DMS53 (cell line): ENCODE data around the gene IGFL3.
"Not testable (repeated sequence)": the region's sequence is repeated elsewhere in the genome, so short reads cannot be mapped to it uniquely, and the experiment has no call there.

Experiments used
- DNase-seq: peaks from one replicate; lab custom pipeline; 2025; lab: John Stamatoyannopoulos, UW

IGFL3 gene

GRCh38 chr19:46125447-46125846 is 959 bp upstream of the IGFL3 start:
- DNase-seq, result no peak

- DNase-seq, result no peak
Observed at GRCh38 chr19:46118136-46118535, 6.4 kb downstream of the IGFL3 start.

- DNase-seq, result no peak
Observed at GRCh38 chr19:46116121-46116520, 8.4 kb downstream of the IGFL3 start.

- DNase-seq, result peak; percentile 10
Observed at GRCh38 chr19:46115396-46116106, 8.9 kb downstream of the IGFL3 start.

GRCh38 chr19:46113726-46114125 is 10.8 kb downstream of the IGFL3 start:
- DNase-seq, result no peak

GRCh38 chr19:46112527-46112926 is 12.0 kb downstream of the IGFL3 start:
- no peak for DNase-seq

GRCh38 chr19:46111376-46111775 is 13.1 kb downstream of the IGFL3 start:
- DNase-seq, result no peak

GRCh38 chr19:46109876-46110275 is 14.6 kb downstream of the IGFL3 start:
- no peak for DNase-seq

- no peak for DNase-seq
Observed at GRCh38 chr19:46107371-46107770, 17.1 kb downstream of the IGFL3 start.

GRCh38 chr19:46102333-46102732 is 22.2 kb downstream of the IGFL3 start:
- not testable (repeated sequence) for DNase-seq

- DNase-seq, result no peak
Observed at GRCh38 chr19:46101293-46101692, 23.2 kb downstream of the IGFL3 start.

- no peak for DNase-seq
Observed at GRCh38 chr19:46100344-46100743, 24.1 kb downstream of the IGFL3 start.

GRCh38 chr19:46090444-46090843 is 34.0 kb downstream of the IGFL3 start:
- no peak for DNase-seq

GRCh38 chr19:46089432-46089831 is 35.1 kb downstream of the IGFL3 start:
- no peak for DNase-seq

GRCh38 chr19:46088101-46088500 is 36.4 kb downstream of the IGFL3 start:
- no peak for DNase-seq

- DNase-seq, result no peak
Observed at GRCh38 chr19:46085888-46086287, 38.6 kb downstream of the IGFL3 start.

- no peak for DNase-seq
Observed at GRCh38 chr19:46082728-46083050, 41.8 kb downstream of the IGFL3 start.

- DNase-seq, result peak; percentile 72
Observed at GRCh38 chr19:46081928-46082727, 42.4 kb downstream of the IGFL3 start.

GRCh38 chr19:46080561-46080960 is 43.9 kb downstream of the IGFL3 start:
- peak; percentile 9 for DNase-seq

- DNase-seq, result no peak
Observed at GRCh38 chr19:46079576-46079975, 44.9 kb downstream of the IGFL3 start.

GRCh38 chr19:46078573-46079332 is 45.7 kb downstream of the IGFL3 start:
- peak; percentile 32 for DNase-seq

- DNase-seq, result no peak
Observed at GRCh38 chr19:46077815-46078167, 46.7 kb downstream of the IGFL3 start.
